K562 (cell line): ENCODE measurements around the gene ZNF680. TPM values are rescaled to one million over a fixed set of nuclear protein-coding genes. Genes with fewer than 3 reads are reported as not detected.

Source experiments
- ATAC-seq: fragments of 200-7000 bp; cut with Tn5 transposase; 3 replicates; pipeline ENCODE4 v1.9.1; 2020; ENCODE audit warnings: moderate library complexity
- BruUV-seq: library from RNA; stranded (reverse); fragments of 400-500 nt; replicated peaks from 2 replicates; lab custom pipeline; 2021; lab: Mats Ljungman, UMichigan
- CTCF ChIA-PET: fragments of 300-600 bp; formaldehyde crosslinking; extraction: SDS; loops from one replicate; lab custom pipeline; 2021; ENCODE audit warnings: low intra/inter-chr PET ratio; lab: Yijun Ruan, JAX
- POLR2A ChIA-PET: fragments of 300-600, 350-650 bp; sonication (Branson Sonifier 250); formaldehyde crosslinking; extraction: SDS; loops from one replicate; lab custom pipeline; 2021; ENCODE audit warnings: antibody characterized with exemption, inconsistent platforms; lab: Yijun Ruan, JAX
- DNase-seq, 4 experiments: peaks; one replicate each; pipeline versions ENCODE4 v3.0.0 to v3.0.0-alpha.2; 2011 to 2018; ENCODE audit warnings: low spot score in 3 of 4, mixed read lengths in 3 of 4; ENCODE audit errors: extremely low read depth in 1 of 4
- FAIRE-seq: peaks from 2 replicates; lab custom pipeline; 2011; peaks lifted over from hg19 to GRCh38; lab: Jason Lieb, UNC
- H2AFZ ChIP-seq: 2 replicates; pipeline ENCODE4 v1.6.0; 2011; ENCODE audit warnings: low read depth, low read length, control low read depth, inconsistent platforms
- H3K27ac ChIP-seq: fragments of 200-600 bp; 3 replicates; pipeline ENCODE4 v1.8.0; 2011; ENCODE audit warnings: low read depth, mild to moderate bottlenecking, control low read depth, inconsistent platforms, low read length, moderate library complexity, mixed read lengths; ENCODE audit errors: extremely low read depth
- H3K27me3 ChIP-seq, 2 experiments: fragments of 300-600 bp in 1 of 2; 2 replicates in 1 of 2; 3 replicates in 1 of 2; pipeline versions ENCODE4 v1.6.0 to v1.8.0; 2011; ENCODE audit warnings: inconsistent platforms in 2 of 2, low read length in 2 of 2, mild to moderate bottlenecking in 1 of 2, mixed read lengths in 1 of 2, moderate library complexity in 1 of 2; ENCODE audit not compliant: control insufficient read depth in 2 of 2, insufficient read depth in 2 of 2
- H3K36me3 ChIP-seq: fragments of 300-600 bp; 3 replicates; pipeline ENCODE4 v1.8.0; 2011; ENCODE audit warnings: mild to moderate bottlenecking, low read length, inconsistent platforms; ENCODE audit not compliant: control insufficient read depth, insufficient read depth
- H3K4me1 ChIP-seq, 2 experiments: fragments of 200-600 bp in 1 of 2; replicated peaks in 1 of 2; 2 replicates in 1 of 2; 3 replicates in 1 of 2; pipeline versions ENCODE4 v1.5.1 to v1.8.0; 2011; ENCODE audit warnings: inconsistent platforms in 2 of 2, low read length in 2 of 2, mild to moderate bottlenecking in 1 of 2, mixed read lengths in 1 of 2, moderate library complexity in 1 of 2; ENCODE audit not compliant: control insufficient read depth in 2 of 2, insufficient read depth in 2 of 2
- H3K4me2 ChIP-seq: 2 replicates; pipeline ENCODE4 v1.6.1; 2011; ENCODE audit warnings: low read length, control low read depth, inconsistent platforms, mixed read lengths; ENCODE audit not compliant: insufficient read depth
- H3K4me3 ChIP-seq: fragments of 200-600 bp; sonication (generic), shearing (Covaris generic); 2 replicates; pipeline ENCODE4 v1.5.1; 2016; ENCODE audit warnings: control low read depth, inconsistent platforms
- H3K79me2 ChIP-seq: fragments of 200-600 bp; 3 replicates; pipeline ENCODE4 v1.8.0; 2011; ENCODE audit warnings: low read length, inconsistent platforms; ENCODE audit not compliant: control insufficient read depth, insufficient read depth
- H3K9ac ChIP-seq, 2 experiments: 2 replicates each; pipeline versions ENCODE4 v1.6.0 to v1.6.1; 2011; ENCODE audit warnings: low read depth in 2 of 2, low read length in 2 of 2, control low read depth in 1 of 2, inconsistent platforms in 1 of 2, mild to moderate bottlenecking in 1 of 2, mixed read lengths in 1 of 2; ENCODE audit not compliant: insufficient read depth in 1 of 2
- H3K9me1 ChIP-seq: one replicate; pipeline ENCODE4 v1.6.0; 2011; ENCODE audit warnings: inconsistent platforms, mild to moderate bottlenecking, low read length, moderate library complexity; ENCODE audit not compliant: control insufficient read depth, insufficient read depth
- H3K9me3 ChIP-seq: replicated peaks from 2 replicates; pipeline ENCODE4 v1.5.1; 2011; ENCODE audit warnings: low read depth, low read length, inconsistent platforms; ENCODE audit not compliant: control insufficient read depth, insufficient read depth
- H4K20me1 ChIP-seq: replicated peaks from 2 replicates; pipeline ENCODE4 v1.6.1; 2011; ENCODE audit warnings: low read length, inconsistent platforms, mixed read lengths; ENCODE audit not compliant: control insufficient read depth, insufficient read depth
- DNMT1 ChIP-seq: fragments of 450-650 bp; IDR thresholded peaks from 2 replicates; pipeline ENCODE4 v1.6.1; 2016; ENCODE audit warnings: antibody characterized with exemption, mild to moderate bottlenecking
- ELF4 ChIP-seq: fragments of 450-650 bp; formaldehyde crosslinking; IDR thresholded peaks from 2 replicates; pipeline ENCODE4 v1.4.0; 2022; ENCODE audit warnings: missing genetic modification characterization
- GABPB2 ChIP-seq: fragments of 250-450 bp; sonication (Bioruptor Pico); conservative IDR thresholded peaks from 2 replicates; pipeline ENCODE4 v1.5.1; 2021; ENCODE audit warnings: mild to moderate bottlenecking
- MAFF ChIP-seq: IDR thresholded peaks from 2 replicates; pipeline ENCODE4 v1.6.1; 2012; ENCODE audit warnings: low read length, improper control_type of control experiment
- MAFK ChIP-seq: IDR thresholded peaks from 2 replicates; pipeline ENCODE4 v1.6.1; 2011; ENCODE audit warnings: low read length, improper control_type of control experiment
- PPARD ChIP-seq: fragments of 250-450 bp; sonication (Bioruptor Pico); IDR thresholded peaks from 2 replicates; pipeline ENCODE4 v1.8.0; 2022; ENCODE audit warnings: inconsistent platforms, mild to moderate bottlenecking, moderate library complexity
- SREBF1 ChIP-seq: fragments of 150-350 bp; IDR thresholded peaks from 2 replicates; pipeline ENCODE4 v1.6.1; 2014; ENCODE audit warnings: antibody characterized with exemption, low read depth, low read length, borderline replicate concordance
- TAF7 ChIP-seq: fragments of 450-650 bp; IDR thresholded peaks from 2 replicates; pipeline ENCODE4 v1.6.1; 2016; ENCODE audit warnings: missing genetic modification characterization, missing compliant biosample characterization
- TEAD4 ChIP-seq, 2 experiments: sonication (generic) in 1 of 2; formaldehyde crosslinking in 1 of 2; IDR thresholded peaks; 2 replicates each; pipeline versions ENCODE4 v1.6.1 to v1.8.0; 2012 to 2022; ENCODE audit warnings: borderline replicate concordance in 1 of 2, inconsistent platforms in 1 of 2, low read length in 1 of 2, mild to moderate bottlenecking in 1 of 2, missing genetic modification reagents in 1 of 2
- TFAM ChIP-seq: fragments of 250-450 bp; sonication (Bioruptor Pico); conservative IDR thresholded peaks from 2 replicates; pipeline ENCODE4 v1.5.0; 2021; ENCODE audit warnings: mild to moderate bottlenecking, moderate library complexity
- ZKSCAN1 ChIP-seq: fragments of 150-350 bp; IDR thresholded peaks from 2 replicates; pipeline ENCODE4 v1.6.1; 2016; ENCODE audit warnings: low read depth, low read length
- ZNF274 ChIP-seq: IDR thresholded peaks from 2 replicates; pipeline ENCODE4 v1.6.1; 2011; ENCODE audit warnings: low read depth, mild to moderate bottlenecking, low read length, moderate library complexity, borderline replicate concordance
- WGBS: fragments of 100-300 bp; shearing (Covaris generic); methylation state at CpG from one replicate; pipeline ENCODE4 v1.1.6; 2016; ENCODE audit warnings: low coverage, mixed read lengths; ENCODE audit not compliant: insufficient coverage; ENCODE audit errors: missing lambda C conversion rate; 5-methylcytosine and 5-hydroxymethylcytosine counted together
- in situ Hi-C: fragments of 300-500 bp; cut with MboI; formaldehyde crosslinking; loops from 4 replicates; pipeline ENCODE4 v1.15.0; 2018; ENCODE audit warnings: inconsistent platforms, mixed read lengths
- intact Hi-C: fragments of 100-400 bp; cut with micrococcal nuclease; formaldehyde crosslinking; loops from 2 replicates; pipeline ENCODE4 v1.14.2; 2022
- polyA plus RNA-seq, 8 experiments: library from polyadenylated mRNA; depleted of rRNA in 4 of 8; stranded (reverse) in 5 of 8; unstranded in 3 of 8; fragments of >200 nt; fragmentation: Nextera tagmentation in 2 of 8; fragmentation: Illumina TruSeq in 1 of 8; extraction: Ambion mirVana in 2 of 8; extraction: Trizol in 1 of 8; gene quantifications; 2 replicates each; pipeline versions ENCODE4 v1.2.1 to v1.2.3, GENCODE V29; 2011 to 2014; ENCODE audit warnings: inconsistent platforms in 1 of 8, missing spikeins in 1 of 8
- total RNA-seq, 7 experiments: library from RNA; depleted of rRNA in 6 of 7; stranded (reverse); fragments of >200 nt in 6 of 7; fragmentation: Illumina TruSeq in 2 of 7; extraction: Trizol in 2 of 7; gene quantifications; 2 replicates each; pipeline versions ENCODE4 v1.2.1 to v1.2.3, GENCODE V29; 2011 to 2021; ENCODE audit warnings: low replicate concordance in 1 of 7

Gene ZNF680
- total and polyA plus RNA-seq, 9 of the 15 experiments (the other 6 are each of a cell fraction or from before 2014, with no cell fraction given), result 7.0 to 25.0 (median 12.0) TPM

GRCh38 chr7:64515781-64516180, 47.1 kb downstream of the ZNF680 start:
- H3K9me3 ChIP-seq, result peaks cover 2% of the 10 kb centered on the region
- H2AFZ ChIP-seq, result no peak overlapping the region
- CTCF ChIA-PET, result no interaction called here
- no peaks in the 10 kb centered on the region for H3K27me3 ChIP-seq
- H3K9me1 ChIP-seq, result no peaks in the 10 kb centered on the region
- peaks cover 14% of the 10 kb centered on the region; the same call in 1 of the 3 replicates for H3K79me2 ChIP-seq
- intact Hi-C loops, result no loop called here
- POLR2A ChIA-PET, result no interaction called here
- no peak for FAIRE-seq
- in situ Hi-C loops, result no loop called here
- TF ChIP-seq MAFF, result no peak
- TF ChIP-seq GABPB2, result no peak
- no peak for TF ChIP-seq ZNF274
- TF ChIP-seq SREBF1, result no peak
- TF ChIP-seq TAF7 (tag), result no peak
- no peak for TF ChIP-seq ELF4 (CRISPR knock-in tag)
- TF ChIP-seq TEAD4 (IDR thresholded peaks at IDR 0.05; ENCODE audit: low read length), result no peak
- no peak for TF ChIP-seq TEAD4 (CRISPR knock-in tag; IDR thresholded peaks at IDR 0.05; ENCODE audit: borderline replicate concordance)
- no peak for TF ChIP-seq PPARD
- no peak for TF ChIP-seq ZKSCAN1
- TF ChIP-seq DNMT1, result no peak
- no peak for TF ChIP-seq MAFK
- TF ChIP-seq TFAM (CRISPR knock-in tag), result no peak
- H3K4me3 ChIP-seq, result no peak overlapping the region
- no TSS peak for BruUV-seq
- no peak for DNase-seq
- no peak for ATAC-seq
- no peak overlapping the region for H3K27ac ChIP-seq
- no peaks in the 10 kb centered on the region for H3K36me3 ChIP-seq
- H4K20me1 ChIP-seq, result no peaks in the 10 kb centered on the region
- H3K4me2 ChIP-seq, result no peak overlapping the region
- no peaks in the 10 kb centered on the region for H3K4me1 ChIP-seq
- no peak overlapping the region for H3K9ac ChIP-seq
- WGBS, result 60% methylated on average over 1 of the region's 1 CpG
